Spinal cord (tissue), 10 donors: ENCODE results near the gene PRKCD. TPM values are rescaled to one million over a fixed set of nuclear protein-coding genes. Genes with fewer than 3 reads are reported as not detected.

Source experiments
- DNase-seq, 6 donors: peaks; one replicate each; pipeline versions ENCODE4 v3.0.0 to v3.0.0-alpha.2; 2013 to 2015; ENCODE audit warnings: low spot score in 6 of 6, low read depth in 4 of 6
- H3K27ac ChIP-seq: one replicate; pipeline ENCODE4 v1.5.1; 2013; ENCODE audit warnings: low read depth, low read length, control low read depth
- H3K27me3 ChIP-seq: one replicate; pipeline ENCODE4 v1.6.1; 2013; ENCODE audit warnings: low read length; ENCODE audit not compliant: control insufficient read depth, insufficient read depth
- H3K36me3 ChIP-seq: one replicate; pipeline ENCODE4 v1.6.1; 2013; ENCODE audit warnings: low read length; ENCODE audit not compliant: control insufficient read depth, insufficient read depth
- H3K4me1 ChIP-seq: one replicate; pipeline ENCODE4 v1.6.1; 2013; ENCODE audit warnings: low read length; ENCODE audit not compliant: control insufficient read depth, insufficient read depth
- H3K4me3 ChIP-seq: one replicate; pipeline ENCODE4 v1.5.1; 2013; ENCODE audit warnings: low read depth, low read length, control low read depth
- H3K9me3 ChIP-seq: one replicate; pipeline ENCODE4 v1.6.1; 2013; ENCODE audit warnings: low read length; ENCODE audit not compliant: control insufficient read depth, insufficient read depth
- WGBS: methylation state at CpG from one replicate; pipeline ENCODE4 v1.1.5; 2013; ENCODE audit warnings: missing lambda C conversion rate; ENCODE audit not compliant: insufficient coverage; 5-methylcytosine and 5-hydroxymethylcytosine counted together
- polyA plus RNA-seq, 2 donors: library from polyadenylated mRNA; unstranded; fragments of 120-200 nt; gene quantifications; one replicate each; pipeline ENCODE4 v1.2.1, GENCODE V29; 2013; ENCODE audit not compliant: insufficient read length in 2 of 2
- total RNA-seq, 2 donors: library from RNA; depleted of rRNA in 1 of 2; stranded (reverse); fragments of 120-200 nt in 1 of 2; fragments of >200 nt in 1 of 2; gene quantifications; one replicate each; pipeline versions ENCODE4 v1.2.3 to v1.2.4, GENCODE V29; 2013 to 2014
- donor health status: healthy.

PRKCD gene
- total and polyA plus RNA-seq, 4 donors: 2.9 to 15.0 (median 11.2) TPM

GRCh38 chr3:53178246-53178645 is 17.2 kb downstream of the PRKCD start:
- Histone ChIP-seq H3K9me3 (no peaks in the 10 kb centered on the region), H3K4me1 (peaks cover 12% of the 10 kb centered on the region), H3K4me3 (no peak overlapping the region), H3K27me3 (no peaks in the 10 kb centered on the region), H3K36me3 (peaks cover 44% of the 10 kb centered on the region), H3K27ac (no peak overlapping the region)
- WGBS: 91% methylated on average over 15 of the region's 15 CpGs
- DNase-seq: no peak

GRCh38 chr3:53179580-53179979 is 18.6 kb downstream of the PRKCD start:
- Histone ChIP-seq H3K4me3 (no peak overlapping the region), H3K27ac (no peak overlapping the region), H3K27me3 (no peaks in the 10 kb centered on the region), H3K36me3 (peaks cover 46% of the 10 kb centered on the region), H3K9me3 (no peaks in the 10 kb centered on the region), H3K4me1 (peaks cover 12% of the 10 kb centered on the region)
- no peak for DNase-seq
- WGBS: 94% methylated on average over 17 of the region's 20 CpGs

- H3K27me3 ChIP-seq: no peaks in the 10 kb centered on the region
- no peak overlapping the region for H3K27ac ChIP-seq
- DNase-seq: no peak
- no peak overlapping the region for H3K4me3 ChIP-seq
- 79% methylated on average over 9 of the region's 11 CpGs for WGBS
- peaks cover 12% of the 10 kb centered on the region for H3K4me1 ChIP-seq
- no peaks in the 10 kb centered on the region for H3K9me3 ChIP-seq
- H3K36me3 ChIP-seq: peaks cover 44% of the 10 kb centered on the region
These were observed 19.5 kb downstream of the PRKCD start for GRCh38 chr3:53180305-53181023.

DNA sequence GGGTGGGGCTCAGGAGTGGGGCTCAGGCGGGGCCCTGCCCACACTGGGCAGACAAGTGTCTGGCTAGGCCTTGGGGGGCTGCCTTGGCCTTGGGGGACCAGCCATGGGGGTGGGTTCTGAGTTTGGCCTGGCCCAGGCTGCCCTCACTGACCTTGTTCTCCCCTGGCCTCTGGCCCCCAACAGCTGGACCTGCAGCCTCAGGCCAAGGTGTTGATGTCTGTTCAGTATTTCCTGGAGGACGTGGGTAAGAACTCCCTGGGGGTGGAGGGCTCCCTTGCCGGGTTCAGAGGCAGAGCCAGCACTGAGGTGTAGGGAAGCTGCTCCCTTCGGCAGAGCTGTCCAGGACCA is 20.0 kb downstream of the PRKCD start:
- no peak for DNase-seq

GRCh38 chr3:53181528-53181927 is 20.5 kb downstream of the PRKCD start:
- peaks cover 50% of the 10 kb centered on the region for H3K36me3 ChIP-seq
- 95% methylated on average over 11 of the region's 11 CpGs for WGBS

More for the DNA sequence above, 20.0 kb downstream of the PRKCD start:
- no peak overlapping the region for H3K4me3 ChIP-seq
- H3K36me3 ChIP-seq: peaks cover 48% of the 10 kb centered on the region
- peaks cover 8% of the 10 kb centered on the region for H3K4me1 ChIP-seq
- 81% methylated on average over 4 of the region's 4 CpGs for WGBS
- H3K9me3 ChIP-seq: no peaks in the 10 kb centered on the region
- H3K27me3 ChIP-seq: no peaks in the 10 kb centered on the region
- H3K27ac ChIP-seq: no peak overlapping the region

GRCh38 chr3:53182764-53183355 is 21.9 kb downstream of the PRKCD start:
- Histone ChIP-seq H3K36me3 (peaks cover 55% of the 10 kb centered on the region), H3K27me3 (no peaks in the 10 kb centered on the region), H3K4me1 (peaks cover 3% of the 10 kb centered on the region), H3K27ac (peak overlapping the region; percentile 52), H3K4me3 (peak overlapping the region; percentile 42), H3K9me3 (no peaks in the 10 kb centered on the region)
- no CpG with 5 or more reads among the region's 20 CpGs for WGBS
- DNase-seq: peak in 1 of 6 donors; percentile 37

More at GRCh38 chr3:53181528-53181927, 20.5 kb downstream of the PRKCD start:
- no peak for DNase-seq
- Histone ChIP-seq H3K27me3 (no peaks in the 10 kb centered on the region), H3K4me1 (peaks cover 3% of the 10 kb centered on the region), H3K27ac (no peak overlapping the region), H3K4me3 (no peak overlapping the region), H3K9me3 (no peaks in the 10 kb centered on the region)

GRCh38 chr3:53183514-53183913 is 22.5 kb downstream of the PRKCD start:
- H3K27ac ChIP-seq: peak overlapping the region; percentile 52
- H3K9me3 ChIP-seq: no peaks in the 10 kb centered on the region
- WGBS: 97% methylated on average over 9 of the region's 9 CpGs
- peak overlapping the region; percentile 42 for H3K4me3 ChIP-seq
- H3K4me1 ChIP-seq: peaks cover 3% of the 10 kb centered on the region
- H3K27me3 ChIP-seq: no peaks in the 10 kb centered on the region
- H3K36me3 ChIP-seq: peaks cover 51% of the 10 kb centered on the region
- no peak for DNase-seq

DNA sequence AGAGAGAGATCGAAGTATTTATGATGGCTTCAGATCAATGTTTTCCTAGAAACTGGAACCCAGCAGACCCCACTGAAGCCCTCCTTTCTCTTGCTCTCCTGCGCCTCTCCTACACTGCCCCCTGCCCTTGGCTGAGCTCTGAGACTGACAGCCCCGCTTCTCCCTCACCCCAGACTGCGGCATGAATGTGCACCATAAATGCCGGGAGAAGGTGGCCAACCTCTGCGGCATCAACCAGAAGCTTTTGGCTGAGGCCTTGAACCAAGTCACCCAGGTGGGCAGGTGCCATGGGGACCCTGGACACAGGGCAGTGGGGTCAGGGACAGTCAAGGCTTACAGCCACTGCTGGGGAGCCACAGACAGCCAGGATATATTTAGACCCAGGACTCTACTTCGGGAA is 23.7 kb downstream of the PRKCD start:
- no peak overlapping the region for H3K4me3 ChIP-seq
- DNase-seq: no peak
- H3K36me3 ChIP-seq: peaks cover 56% of the 10 kb centered on the region
- WGBS: 96% methylated on average over 5 of the region's 7 CpGs
- H3K27ac ChIP-seq: no peak overlapping the region
- H3K4me1 ChIP-seq: peaks cover 3% of the 10 kb centered on the region
- no peaks in the 10 kb centered on the region for H3K9me3 ChIP-seq
- no peaks in the 10 kb centered on the region for H3K27me3 ChIP-seq

GRCh38 chr3:53185761-53186465 is 24.9 kb downstream of the PRKCD start:
- Histone ChIP-seq H3K4me1 (peaks cover 3% of the 10 kb centered on the region), H3K27me3 (no peaks in the 10 kb centered on the region), H3K9me3 (no peaks in the 10 kb centered on the region), H3K27ac (no peak overlapping the region), H3K36me3 (peaks cover 55% of the 10 kb centered on the region), H3K4me3 (no peak overlapping the region)
- 94% methylated on average over 8 of the region's 20 CpGs for WGBS
- DNase-seq: no peak
